ENCODE measurements around the gene RPL22L1. TPM values are rescaled to one million over a fixed set of nuclear protein-coding genes. Genes with fewer than 3 reads are reported as not detected.

The RPL22L1 gene
- 10 to 100 TPM; 19.3 to 76.1 (median 51.9) TPM for total RNA-seq

- Histone ChIP-seq H3K27ac (peak within 1 kb of the TSS; percentile 84 to 93 (median 86)), H3K36me3 (peaks cover 5 to 31% of the 10 kb centered on the region in 2 donors), H3K4me3 (peak within 1 kb of the TSS; percentile 65 to 99), H3K9me3 (no peaks in the 10 kb centered on the region), H3K27me3 (no peaks in the 10 kb centered on the region), H3K4me1 (peaks cover 2 to 34% (median 10%) of the 10 kb centered on the region in 3 donors)
- WGBS, 2 donors (ENCODE audit: low coverage in 1 of 2): 2 to 3% methylated on average over 11 to 20 of the region's 59 CpGs
- ATAC-seq: peak; percentile 100
- TF ChIP-seq POLR2A (IDR thresholded peaks at IDR 0.05): peak; percentile 82 to 84
- no peak for TF ChIP-seq EP300 (IDR thresholded peaks at IDR 0.05)
- TF ChIP-seq POLR2AphosphoS5 (IDR thresholded peaks at IDR 0.05): peak; percentile 97
- peak in 3 of 4 experiments; percentile 17 to 37 (median 32) for TF ChIP-seq CTCF (IDR thresholded peaks at IDR 0.05)
These were observed at the start of gene RPL22L1 for GRCh38 chr3:170869645-170870593. RPL22L1 (minus strand) TSS chr3:170870195; CDS start chr3:170870167, 28 bp downstream.

GRCh38 chr3:170918715-170919114 lies 48.7 kb upstream of the RPL22L1 start:
- peaks cover 0 to 20% (median 0%) of the 10 kb centered on the region in 3 donors for H3K9me3 ChIP-seq
- 55 to 65% methylated on average over 1 to 2 of the region's 4 CpGs for WGBS, 2 donors (ENCODE audit: low coverage in 1 of 2)
- no peak overlapping the region for H3K27ac ChIP-seq
- ATAC-seq: no peak
- H3K4me1 ChIP-seq: no peaks in the 10 kb centered on the region
- no peak overlapping the region for H3K4me3 ChIP-seq
- H3K36me3 ChIP-seq: no peaks in the 10 kb centered on the region
- no peaks in the 10 kb centered on the region for H3K27me3 ChIP-seq
- TF ChIP-seq POLR2AphosphoS5 (IDR thresholded peaks at IDR 0.05): no peak
- no peak for TF ChIP-seq POLR2A (IDR thresholded peaks at IDR 0.05)
- no peak for TF ChIP-seq EP300 (IDR thresholded peaks at IDR 0.05)
- TF ChIP-seq CTCF (IDR thresholded peaks at IDR 0.05): no peak

GRCh38 chr3:170914690-170915089 lies 44.7 kb upstream of the RPL22L1 start:
- ATAC-seq: no peak
- H3K4me3 ChIP-seq: no peak overlapping the region
- H3K27me3 ChIP-seq: no peaks in the 10 kb centered on the region
- no peaks in the 10 kb centered on the region for H3K4me1 ChIP-seq
- 14 to 43% methylated on average over 1 of the region's 1 CpG for WGBS, 2 donors (ENCODE audit: low coverage in 1 of 2)
- TF ChIP-seq CTCF (IDR thresholded peaks at IDR 0.05) (no peak), EP300 (IDR thresholded peaks at IDR 0.05) (no peak), POLR2AphosphoS5 (IDR thresholded peaks at IDR 0.05) (no peak), POLR2A (IDR thresholded peaks at IDR 0.05) (no peak)
- peaks cover 0 to 27% (median 0%) of the 10 kb centered on the region in 3 donors for H3K9me3 ChIP-seq
- H3K36me3 ChIP-seq: no peaks in the 10 kb centered on the region
- H3K27ac ChIP-seq: no peak overlapping the region

- no peak for TF ChIP-seq EP300 (IDR thresholded peaks at IDR 0.05)
- no peak for TF ChIP-seq POLR2AphosphoS5 (IDR thresholded peaks at IDR 0.05)
- no peak for TF ChIP-seq CTCF (IDR thresholded peaks at IDR 0.05)
- TF ChIP-seq POLR2A (IDR thresholded peaks at IDR 0.05): no peak
- H3K27ac ChIP-seq: no peak overlapping the region
- ATAC-seq: no peak
- no peaks in the 10 kb centered on the region for H3K27me3 ChIP-seq
- no peak overlapping the region for H3K4me3 ChIP-seq
- 80 to 83% methylated on average over 5 of the region's 5 CpGs for WGBS, 2 donors (ENCODE audit: low coverage in 1 of 2)
- H3K9me3 ChIP-seq: peaks cover 0 to 30% (median 0%) of the 10 kb centered on the region in 3 donors
- no peaks in the 10 kb centered on the region for H3K36me3 ChIP-seq
- no peaks in the 10 kb centered on the region for H3K4me1 ChIP-seq
These were observed 44.2 kb upstream of the RPL22L1 start for GRCh38 chr3:170914212-170914611.
